Stomach (tissue), 4 donors: ENCODE results near the gene MGME1.

Experiments used
- POLR2A ChIP-seq, 4 donors: fragments of 450-650 bp; IDR thresholded peaks; one replicate each; pipeline ENCODE4 v1.6.1; 2016; ENCODE audit warnings: antibody characterized with exemption in 4 of 4, control low read depth in 2 of 4, mild to moderate bottlenecking in 1 of 4, moderate library complexity in 1 of 4
- TF ChIP-seq, protein P1 (sequence below), 7 experiments: fragments of 450-650 bp in 4 of 7; fragments of 200-600 bp in 3 of 7; sonication (generic) in 3 of 7; IDR thresholded peaks; one replicate each; pipeline ENCODE4 v1.5.1; 2016 to 2019; ENCODE audit warnings: antibody characterized with exemption in 7 of 7, control low read depth in 2 of 7, mild to moderate bottlenecking in 1 of 7

DNA sequence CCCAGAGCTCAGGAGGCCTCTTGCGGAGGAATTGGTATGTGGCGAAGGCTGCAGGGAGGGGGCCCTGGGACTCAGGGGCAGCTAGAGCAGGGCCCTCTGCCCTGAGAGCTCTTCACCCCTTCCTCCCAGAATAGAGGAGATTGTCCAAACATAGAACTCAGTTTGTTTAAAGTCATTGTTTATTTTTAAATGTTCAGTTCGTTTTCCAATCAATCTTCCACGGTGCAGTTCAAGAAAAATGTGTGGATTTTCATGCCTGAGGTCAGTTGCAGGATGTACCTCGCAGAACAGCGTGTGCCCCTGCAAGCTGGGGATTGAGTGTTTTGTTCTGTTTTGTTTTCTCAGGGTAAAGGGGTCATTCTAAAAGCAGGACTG is 37.2 kb downstream of the MGME1 start:
- TF ChIP-seq, protein P1, sequence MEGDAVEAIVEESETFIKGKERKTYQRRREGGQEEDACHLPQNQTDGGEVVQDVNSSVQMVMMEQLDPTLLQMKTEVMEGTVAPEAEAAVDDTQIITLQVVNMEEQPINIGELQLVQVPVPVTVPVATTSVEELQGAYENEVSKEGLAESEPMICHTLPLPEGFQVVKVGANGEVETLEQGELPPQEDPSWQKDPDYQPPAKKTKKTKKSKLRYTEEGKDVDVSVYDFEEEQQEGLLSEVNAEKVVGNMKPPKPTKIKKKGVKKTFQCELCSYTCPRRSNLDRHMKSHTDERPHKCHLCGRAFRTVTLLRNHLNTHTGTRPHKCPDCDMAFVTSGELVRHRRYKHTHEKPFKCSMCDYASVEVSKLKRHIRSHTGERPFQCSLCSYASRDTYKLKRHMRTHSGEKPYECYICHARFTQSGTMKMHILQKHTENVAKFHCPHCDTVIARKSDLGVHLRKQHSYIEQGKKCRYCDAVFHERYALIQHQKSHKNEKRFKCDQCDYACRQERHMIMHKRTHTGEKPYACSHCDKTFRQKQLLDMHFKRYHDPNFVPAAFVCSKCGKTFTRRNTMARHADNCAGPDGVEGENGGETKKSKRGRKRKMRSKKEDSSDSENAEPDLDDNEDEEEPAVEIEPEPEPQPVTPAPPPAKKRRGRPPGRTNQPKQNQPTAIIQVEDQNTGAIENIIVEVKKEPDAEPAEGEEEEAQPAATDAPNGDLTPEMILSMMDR (IDR thresholded peaks at IDR 0.05) = no peak
- TF ChIP-seq POLR2A (IDR thresholded peaks at IDR 0.05) = no peak
